GM19397 (cell line): ENCODE measurements around the gene ATG7.

Experiments used
- ATAC-seq: cut with Tn5 transposase; IDR thresholded peaks from one replicate; pipeline ENCODE4 v1.9.1; 2021; ENCODE audit warnings: mild to moderate bottlenecking, moderate library complexity; ENCODE audit not compliant: unreplicated experiment

ATG7 gene

DNA sequence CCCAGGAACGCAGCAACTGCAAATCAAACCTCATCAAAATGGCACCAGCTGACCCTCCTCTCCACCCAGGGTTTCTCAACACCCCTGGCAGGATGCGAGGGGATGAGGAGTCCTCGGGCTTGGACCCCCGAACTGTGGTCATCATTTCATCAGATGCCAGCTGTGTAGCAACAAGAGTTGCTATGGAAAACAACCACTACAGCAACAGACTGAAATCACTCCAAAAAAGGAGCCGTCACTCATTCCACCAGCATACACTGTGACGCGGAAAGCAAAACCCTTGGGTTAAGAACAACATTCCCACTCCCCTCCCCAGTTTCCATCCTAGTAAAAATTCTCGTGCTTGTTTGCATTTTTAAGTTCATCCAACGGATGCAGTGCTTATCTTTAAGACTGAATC lies 331.4 kb downstream of the ATG7 start:
- ATAC-seq, result no peak

DNA sequence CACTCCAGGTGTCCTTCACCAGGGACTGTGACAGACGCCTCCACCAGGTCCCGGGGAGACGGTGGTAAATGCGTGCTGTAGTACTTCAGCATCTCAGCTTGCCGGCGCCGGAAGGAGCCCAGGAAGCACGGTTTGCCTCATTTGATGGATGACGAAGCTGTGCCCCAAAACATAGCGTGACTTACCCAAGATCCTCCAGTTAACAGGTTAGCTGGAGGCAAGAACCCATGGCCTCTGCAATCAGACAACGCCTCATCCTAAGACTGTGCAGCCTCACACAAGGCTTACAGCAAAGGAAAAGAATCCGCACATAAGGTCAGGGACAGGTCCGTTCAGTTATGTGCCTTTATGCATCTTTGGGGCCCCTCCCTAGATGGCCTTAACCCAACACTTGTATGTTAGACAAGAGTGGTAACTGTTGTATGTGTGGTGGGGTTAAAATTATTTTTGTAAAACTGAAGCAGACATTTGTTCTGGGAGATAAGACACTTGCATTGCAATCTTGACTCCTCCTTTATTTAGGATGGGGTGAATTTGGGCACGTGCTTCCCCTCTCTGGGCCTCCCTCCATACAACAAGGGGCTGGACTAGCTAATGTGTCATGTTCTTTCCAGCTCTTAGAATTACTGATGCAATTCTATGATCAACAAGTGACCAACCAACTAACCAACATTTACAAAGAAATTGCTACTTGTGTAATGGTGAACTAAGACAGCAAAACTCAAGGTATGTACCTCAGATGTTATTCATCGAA lies 332.1 kb downstream of the ATG7 start:
- no peak for ATAC-seq

GRCh38 chr3:11605398-11605797 lies 333.2 kb downstream of the ATG7 start:
- ATAC-seq, result no peak

DNA sequence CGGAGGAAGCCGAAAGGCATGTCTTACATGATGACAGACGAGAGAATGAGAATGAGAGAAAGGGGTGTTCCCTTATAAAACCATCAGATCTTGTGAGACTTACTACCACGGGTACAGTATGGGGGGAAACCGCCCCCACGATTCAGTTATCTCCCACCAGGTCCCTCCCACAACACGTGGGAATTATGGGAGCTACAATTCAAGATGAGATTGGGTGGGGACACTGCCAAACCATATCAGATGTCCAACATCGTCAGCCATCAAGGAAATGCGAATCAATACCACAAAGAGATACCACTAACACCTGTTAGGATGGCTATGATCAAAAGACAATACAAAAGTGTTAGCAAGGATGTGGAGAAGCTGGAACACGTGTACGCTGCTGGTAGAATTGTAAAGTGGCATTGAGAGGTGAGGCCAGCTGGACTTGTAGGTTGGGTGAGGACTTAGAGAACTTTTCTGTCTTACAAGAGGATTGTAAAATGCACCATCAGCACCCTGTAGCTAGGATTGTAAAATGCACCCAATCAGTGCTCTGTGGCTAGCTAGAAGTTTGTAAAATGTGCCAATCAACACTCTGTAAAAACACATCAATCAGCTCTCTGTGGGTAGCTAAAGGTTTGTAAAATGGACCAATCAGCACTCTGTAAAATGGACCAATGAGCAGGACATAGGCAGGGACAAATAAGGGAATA lies 334.0 kb downstream of the ATG7 start:
- ATAC-seq, result no peak

DNA sequence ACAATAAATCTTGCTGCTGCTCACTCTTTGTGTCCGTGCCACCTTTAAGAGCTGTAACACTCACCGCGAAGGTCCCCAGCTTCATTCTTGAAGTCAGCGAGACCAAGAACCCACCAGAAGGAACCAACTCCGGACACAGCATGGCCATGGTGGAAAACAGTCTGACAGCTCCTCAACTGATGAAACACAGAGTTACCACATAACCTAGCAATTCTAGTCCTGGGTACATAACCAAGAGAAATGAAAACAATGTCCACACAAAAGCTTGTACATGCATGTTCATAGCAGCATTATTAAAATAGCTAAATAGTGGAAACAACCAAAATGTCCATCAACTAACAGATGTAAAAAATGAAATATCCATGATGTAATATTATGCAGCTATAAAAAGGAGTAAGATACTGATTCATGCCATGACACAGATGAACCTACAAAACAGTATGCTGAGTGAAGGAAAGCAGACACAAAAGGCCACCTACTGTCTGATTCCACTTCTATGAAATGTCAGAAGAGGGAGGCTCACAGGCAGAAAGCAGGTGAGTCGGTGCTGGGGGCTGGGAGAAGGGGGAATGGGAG lies 334.8 kb downstream of the ATG7 start:
- no peak for ATAC-seq
